ENCODE measurements around the gene GNAO1.

Gene GNAO1

DNA sequence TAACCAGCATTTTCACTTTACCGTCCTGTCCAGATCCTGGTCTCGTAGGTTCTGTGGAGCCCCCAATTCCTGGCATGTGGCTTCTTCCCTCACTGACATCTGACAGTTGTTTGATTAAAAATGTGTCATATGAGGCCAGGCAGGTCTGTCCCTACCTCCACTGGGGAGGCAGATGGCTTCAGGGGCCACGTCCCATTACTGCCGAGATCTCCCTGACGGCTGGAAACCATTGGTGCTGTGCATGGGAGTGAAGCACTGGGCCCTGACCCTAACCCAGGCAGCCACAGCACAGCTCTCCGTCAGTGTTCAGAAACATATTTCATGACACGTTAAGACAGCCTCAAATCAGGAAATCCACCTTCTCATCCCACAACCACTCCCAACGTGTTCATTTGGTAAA lies 77.5 kb downstream of the GNAO1 start:
- H3K9me3 Mint-ChIP-seq = peaks cover under 1% of the 10 kb centered on the region
- TF ChIP-seq, protein P1, sequence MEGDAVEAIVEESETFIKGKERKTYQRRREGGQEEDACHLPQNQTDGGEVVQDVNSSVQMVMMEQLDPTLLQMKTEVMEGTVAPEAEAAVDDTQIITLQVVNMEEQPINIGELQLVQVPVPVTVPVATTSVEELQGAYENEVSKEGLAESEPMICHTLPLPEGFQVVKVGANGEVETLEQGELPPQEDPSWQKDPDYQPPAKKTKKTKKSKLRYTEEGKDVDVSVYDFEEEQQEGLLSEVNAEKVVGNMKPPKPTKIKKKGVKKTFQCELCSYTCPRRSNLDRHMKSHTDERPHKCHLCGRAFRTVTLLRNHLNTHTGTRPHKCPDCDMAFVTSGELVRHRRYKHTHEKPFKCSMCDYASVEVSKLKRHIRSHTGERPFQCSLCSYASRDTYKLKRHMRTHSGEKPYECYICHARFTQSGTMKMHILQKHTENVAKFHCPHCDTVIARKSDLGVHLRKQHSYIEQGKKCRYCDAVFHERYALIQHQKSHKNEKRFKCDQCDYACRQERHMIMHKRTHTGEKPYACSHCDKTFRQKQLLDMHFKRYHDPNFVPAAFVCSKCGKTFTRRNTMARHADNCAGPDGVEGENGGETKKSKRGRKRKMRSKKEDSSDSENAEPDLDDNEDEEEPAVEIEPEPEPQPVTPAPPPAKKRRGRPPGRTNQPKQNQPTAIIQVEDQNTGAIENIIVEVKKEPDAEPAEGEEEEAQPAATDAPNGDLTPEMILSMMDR (IDR thresholded peaks at IDR 0.05; ENCODE audit: unreplicated experiment in 3 of 3) = no peak
- H3K4me3 Mint-ChIP-seq = peak overlapping the region in 1 of 3 experiments; percentile 9
- H3K27me3 Mint-ChIP-seq (ENCODE audit: low read depth) = peaks cover 20% of the 10 kb centered on the region
- peaks cover 10% of the 10 kb centered on the region for H3K4me1 Mint-ChIP-seq
- no peaks in the 10 kb centered on the region for H3K36me3 Mint-ChIP-seq (ENCODE audit: low read depth)
- H3K27ac Mint-ChIP-seq = peak overlapping the region in 2 of 3 experiments; percentile 50 to 79

DNA sequence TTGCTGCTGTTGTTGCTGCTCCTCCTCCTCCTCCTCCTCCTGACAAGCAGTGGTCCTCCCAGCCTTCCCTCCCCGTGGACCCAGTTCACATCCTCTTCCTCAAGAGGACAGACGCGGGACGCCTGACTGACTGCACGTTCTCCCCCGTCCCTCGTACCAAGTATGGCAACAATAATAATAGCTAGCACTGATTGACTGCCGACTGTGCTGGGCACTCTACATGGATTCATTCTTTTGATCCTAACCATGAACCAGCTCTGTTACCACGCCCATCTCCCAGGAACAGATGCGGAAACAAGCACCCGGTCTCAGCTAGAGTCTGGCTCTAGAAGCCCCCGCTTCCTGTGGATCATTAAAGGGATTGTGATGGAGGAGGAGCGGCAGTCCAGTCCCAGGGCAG lies 78.0 kb downstream of the GNAO1 start:
- TF ChIP-seq, protein P1 (IDR thresholded peaks at IDR 0.05; ENCODE audit: unreplicated experiment in 3 of 3) = no peak
- peaks cover 6% of the 10 kb centered on the region for H3K4me1 Mint-ChIP-seq
- H3K4me3 Mint-ChIP-seq = peak overlapping the region in 2 of 3 experiments; percentile 5 to 40
- H3K27me3 Mint-ChIP-seq (ENCODE audit: low read depth) = peaks cover 20% of the 10 kb centered on the region
- H3K36me3 Mint-ChIP-seq (ENCODE audit: low read depth) = peaks cover 3% of the 10 kb centered on the region
- peaks cover 4% of the 10 kb centered on the region for H3K9me3 Mint-ChIP-seq
- peak overlapping the region; percentile 0 to 73 (median 48) for H3K27ac Mint-ChIP-seq

DNA sequence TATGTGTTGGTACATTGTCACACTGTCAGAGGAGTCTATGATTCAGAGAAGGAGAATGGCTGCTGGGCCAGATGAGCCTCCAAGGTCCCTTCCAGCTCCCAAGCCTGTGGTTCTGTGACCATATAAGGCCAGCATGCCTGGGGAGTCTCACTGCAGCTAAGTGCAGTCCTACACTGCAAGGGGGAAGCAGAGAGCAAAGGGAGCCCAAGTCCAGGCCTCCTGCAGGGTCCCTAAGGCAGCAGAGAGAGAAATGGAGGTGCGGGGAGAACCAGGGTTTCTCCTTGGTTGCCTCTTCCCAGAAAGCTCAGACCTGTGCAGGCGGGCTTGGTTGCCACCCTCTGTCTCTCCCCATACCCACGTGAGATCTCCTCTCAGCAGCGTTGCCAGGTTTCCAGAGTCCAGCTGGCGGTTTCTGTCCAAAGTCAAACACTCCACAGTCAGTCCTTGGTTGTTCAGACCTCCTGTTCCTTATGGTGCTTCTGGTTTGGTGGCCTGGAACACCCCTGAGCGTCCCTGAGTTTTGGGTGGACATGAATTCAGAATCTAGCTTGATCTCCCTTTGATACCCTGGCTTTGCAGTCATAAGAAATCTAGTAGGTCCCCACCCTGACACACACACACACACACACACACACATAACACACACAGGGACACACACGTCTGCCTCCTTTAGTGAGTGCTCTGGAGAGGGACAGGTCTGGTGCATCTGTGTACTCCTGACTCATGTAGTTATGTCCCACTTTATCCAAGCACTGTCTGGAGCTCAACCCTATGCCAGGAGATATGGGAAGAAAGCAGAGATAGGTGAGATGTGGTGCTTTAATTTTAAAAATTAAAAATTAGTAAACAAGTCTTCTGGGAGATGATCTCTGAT lies 78.8 kb downstream of the GNAO1 start:
- Mint-ChIP-seq H3K36me3 (ENCODE audit: low read depth) (peaks cover 3% of the 10 kb centered on the region), H3K27ac (peak overlapping the region; percentile 0 to 73 (median 48)), H3K27me3 (ENCODE audit: low read depth) (peaks cover 21% of the 10 kb centered on the region), H3K4me3 (no peak overlapping the region), H3K4me1 (peaks cover 6% of the 10 kb centered on the region), H3K9me3 (peaks cover 4% of the 10 kb centered on the region)
- TF ChIP-seq, protein P1 (IDR thresholded peaks at IDR 0.05; ENCODE audit: unreplicated experiment in 3 of 3) = no peak

DNA sequence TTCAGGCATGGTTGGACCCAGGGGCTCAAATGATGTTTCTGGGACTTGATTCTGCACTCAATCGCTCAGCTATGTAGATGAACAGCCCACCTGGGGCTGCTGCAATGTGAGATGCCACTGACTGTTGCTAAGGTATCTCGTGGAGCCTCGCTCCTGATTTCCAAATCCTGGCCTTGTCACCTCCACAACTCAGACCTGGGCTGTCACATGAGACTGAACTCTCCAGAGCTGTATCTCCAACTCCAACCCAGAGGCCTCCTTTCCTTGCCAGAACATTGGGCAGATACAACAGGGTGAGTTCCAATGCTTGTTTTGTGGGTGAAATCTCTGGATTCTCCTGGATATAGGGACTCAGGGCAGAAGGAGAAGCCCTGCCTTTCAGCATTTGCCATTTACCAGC lies 79.5 kb downstream of the GNAO1 start:
- Mint-ChIP-seq H3K9me3 (peaks cover 4% of the 10 kb centered on the region), H3K27me3 (ENCODE audit: low read depth) (peaks cover 19% of the 10 kb centered on the region), H3K36me3 (ENCODE audit: low read depth) (peaks cover 3% of the 10 kb centered on the region), H3K4me1 (peaks cover 6% of the 10 kb centered on the region), H3K4me3 (no peak overlapping the region), H3K27ac (no peak overlapping the region)
- TF ChIP-seq, protein P1 (IDR thresholded peaks at IDR 0.05; ENCODE audit: unreplicated experiment in 3 of 3) = no peak

DNA sequence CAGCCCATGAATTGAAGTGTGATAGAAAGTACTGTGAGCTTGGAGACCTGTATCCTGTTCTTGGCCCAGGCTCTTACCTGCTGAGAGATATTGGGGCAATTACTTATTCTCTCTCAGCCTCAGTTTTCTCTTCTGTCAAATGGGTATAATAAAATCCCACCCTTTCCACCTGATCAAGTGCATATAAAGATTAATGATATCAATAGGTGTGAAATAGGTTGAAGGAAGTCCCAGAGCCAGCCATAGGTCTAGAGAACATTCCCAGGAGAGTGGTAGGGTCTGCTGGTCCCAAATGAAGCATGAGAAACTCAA lies 81.2 kb downstream of the GNAO1 start:
- peaks cover 3% of the 10 kb centered on the region for H3K36me3 Mint-ChIP-seq (ENCODE audit: low read depth)
- TF ChIP-seq, protein P1 (IDR thresholded peaks at IDR 0.05; ENCODE audit: unreplicated experiment in 3 of 3) = no peak
- H3K4me3 Mint-ChIP-seq = no peak overlapping the region
- no peak overlapping the region for H3K27ac Mint-ChIP-seq
- H3K27me3 Mint-ChIP-seq (ENCODE audit: low read depth) = peaks cover 19% of the 10 kb centered on the region
- H3K4me1 Mint-ChIP-seq = peaks cover 6% of the 10 kb centered on the region
- H3K9me3 Mint-ChIP-seq = peaks cover 4% of the 10 kb centered on the region

DNA sequence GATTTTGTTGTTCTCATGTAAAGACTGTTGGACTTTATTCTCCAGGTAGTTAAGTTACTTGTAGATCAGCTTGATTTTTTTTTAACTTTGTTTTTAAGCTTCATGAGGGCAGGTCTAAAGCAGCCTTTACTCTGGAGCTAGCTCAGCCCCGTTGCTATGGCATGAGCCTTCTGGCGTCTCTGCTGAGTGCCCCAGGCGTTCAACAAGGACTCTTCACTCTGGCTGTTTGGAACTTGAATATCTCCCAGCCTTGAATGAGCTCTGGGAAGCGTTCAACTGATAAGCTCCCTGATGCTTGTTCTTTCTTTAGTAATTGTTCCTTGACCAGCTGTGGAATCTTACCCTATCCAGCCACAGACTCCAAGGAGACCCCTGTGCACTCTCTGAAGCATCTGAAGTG lies 82.3 kb downstream of the GNAO1 start:
- H3K9me3 Mint-ChIP-seq = peaks cover 4% of the 10 kb centered on the region
- peaks cover 6% of the 10 kb centered on the region for H3K4me1 Mint-ChIP-seq
- H3K36me3 Mint-ChIP-seq (ENCODE audit: low read depth) = peaks cover 3% of the 10 kb centered on the region
- H3K4me3 Mint-ChIP-seq = no peak overlapping the region
- no peak overlapping the region for H3K27ac Mint-ChIP-seq
- TF ChIP-seq, protein P1 (IDR thresholded peaks at IDR 0.05; ENCODE audit: unreplicated experiment in 3 of 3) = no peak
- peaks cover 19% of the 10 kb centered on the region for H3K27me3 Mint-ChIP-seq (ENCODE audit: low read depth)
